HCT116 (cell line): Measurements from ENCODE around the gene ITGAD. TPM values are rescaled to one million over a fixed set of nuclear protein-coding genes. Genes with fewer than 3 reads are reported as not detected.
A peak's percentile ranks its signal among the peaks of the same experiment; 100 is the strongest.

Source experiments
- ATAC-seq: fragments of 200-7000 bp; cut with Tn5 transposase; 2 replicates; pipeline ENCODE4 v1.9.1; 2020; ENCODE audit warnings: mild to moderate bottlenecking, moderate library complexity
- BruUV-seq: library from RNA; stranded (reverse); fragments of 400-500 nt; replicated peaks from 2 replicates; lab custom pipeline; 2021; lab: Mats Ljungman, UMichigan
- CTCF ChIA-PET: fragments of 300-600 bp; sonication (Branson Sonifier 250); formaldehyde crosslinking; loops from one replicate; lab custom pipeline; 2021; ENCODE audit warnings: antibody characterized with exemption; lab: Charles Lee
- POLR2A ChIA-PET: fragments of 300-600, 350-600 bp; sonication (Branson Sonifier 250); formaldehyde crosslinking; loops from one replicate; lab custom pipeline; 2021; ENCODE audit warnings: antibody characterized with exemption; lab: Charles Lee
- RAD21 ChIA-PET, 2 experiments: fragments of 300-600 bp; sonication (Branson Sonifier 250); formaldehyde crosslinking; loops; one replicate each; lab custom pipeline; 2023; ENCODE audit warnings: low total read pairs in 2 of 2; ENCODE audit not compliant: uncharacterized antibody in 2 of 2, unreplicated experiment in 2 of 2, low non-redundant PET in 1 of 2; lab: Charles Lee
- DNase-seq: peaks from one replicate; pipeline ENCODE4 v3.0.0-alpha.2; 2010; ENCODE audit warnings: low read depth, low spot score
- H2AFZ ChIP-seq: fragments of 200-600 bp; shearing (Covaris generic), sonication (generic); 2 replicates; pipeline ENCODE4 v1.6.1; 2017; ENCODE audit warnings: low read depth, mixed run types, mixed read lengths, antibody characterized with exemption, low read length; ENCODE audit not compliant: poor library complexity, severe bottlenecking
- H3K27ac ChIP-seq: 2 replicates; pipeline ENCODE4 v1.5.1; 2012; ENCODE audit warnings: low read depth, low read length
- H3K27me3 ChIP-seq: fragments of 200-600 bp; sonication (generic); 2 replicates; pipeline ENCODE4 v1.6.1; 2016; ENCODE audit warnings: mixed run types, low read length, mixed read lengths; ENCODE audit not compliant: insufficient read depth
- H3K36me3 ChIP-seq, 2 experiments: fragments of 200-500 bp in 1 of 2; fragments of 200-600 bp in 1 of 2; sonication (Bioruptor generic) in 1 of 2; sonication (generic) in 1 of 2; 2 replicates each; pipeline versions ENCODE4 v1.5.1 to v1.6.1; 2014 to 2016; ENCODE audit warnings: low read length in 2 of 2, inconsistent platforms in 1 of 2, mixed read lengths in 1 of 2, mixed run types in 1 of 2; ENCODE audit not compliant: insufficient read depth in 2 of 2, control insufficient read depth in 1 of 2
- H3K4me1 ChIP-seq, 2 experiments: fragments of 200-600 bp in 1 of 2; sonication (generic) in 1 of 2; 2 replicates each; pipeline versions ENCODE4 v1.5.1 to v1.6.1; 2012 to 2017; ENCODE audit warnings: low read length in 2 of 2, inconsistent platforms in 1 of 2, mild to moderate bottlenecking in 1 of 2, mixed read lengths in 1 of 2, mixed run types in 1 of 2, moderate library complexity in 1 of 2; ENCODE audit not compliant: insufficient read depth in 2 of 2, control insufficient read depth in 1 of 2
- H3K4me2 ChIP-seq: fragments of 200-600 bp; sonication (generic); 2 replicates; pipeline ENCODE4 v1.6.1; 2017; ENCODE audit warnings: mixed run types, low read length, mixed read lengths
- H3K4me3 ChIP-seq, 2 experiments: fragments of 200-600 bp in 1 of 2; sonication (generic) in 1 of 2; replicated peaks in 1 of 2; 2 replicates each; pipeline ENCODE4 v1.5.1; 2011 to 2016; ENCODE audit warnings: low read length in 2 of 2, control low read depth in 1 of 2, low read depth in 1 of 2, mild to moderate bottlenecking in 1 of 2, mixed read lengths in 1 of 2, mixed run types in 1 of 2
- H3K79me2 ChIP-seq: fragments of 200-600 bp; sonication (generic); 2 replicates; pipeline ENCODE4 v1.6.1; 2017; ENCODE audit warnings: mild to moderate bottlenecking, mixed run types, low read length, moderate library complexity, mixed read lengths; ENCODE audit not compliant: insufficient read depth
- H3K9ac ChIP-seq: fragments of 200-600 bp; sonication (generic); 2 replicates; pipeline ENCODE4 v1.6.1; 2016; ENCODE audit warnings: low read length, mixed read lengths
- H3K9me2 ChIP-seq: fragments of 200-600 bp; sonication (generic), shearing (Covaris generic); 2 replicates; pipeline ENCODE4 v1.6.1; 2017; ENCODE audit warnings: mixed run types, mild to moderate bottlenecking, moderate library complexity; ENCODE audit not compliant: insufficient read depth
- H3K9me3 ChIP-seq, 2 experiments: fragments of 200-500 bp in 1 of 2; fragments of 200-600 bp in 1 of 2; sonication (Bioruptor generic) in 1 of 2; sonication (generic) in 1 of 2; 2 replicates each; pipeline ENCODE4 v1.6.1; 2014 to 2017; ENCODE audit warnings: low read length in 2 of 2, mixed read lengths in 2 of 2, inconsistent platforms in 1 of 2, low read depth in 1 of 2, mild to moderate bottlenecking in 1 of 2, mixed run types in 1 of 2, moderate library complexity in 1 of 2; ENCODE audit not compliant: control insufficient read depth in 1 of 2, insufficient read depth in 1 of 2
- H4K20me1 ChIP-seq: fragments of 200-600 bp; sonication (generic), shearing (Covaris generic); 2 replicates; pipeline ENCODE4 v1.6.1; 2017; ENCODE audit warnings: mixed run types, mild to moderate bottlenecking, moderate library complexity; ENCODE audit not compliant: insufficient read depth
- ATF3 ChIP-seq: IDR thresholded peaks from 2 replicates; pipeline ENCODE4 v1.6.1; 2012
- CBX3 ChIP-seq: IDR thresholded peaks from 2 replicates; pipeline ENCODE4 v1.6.1; 2012; ENCODE audit warnings: low read depth
- CEBPB ChIP-seq: IDR thresholded peaks from 2 replicates; pipeline ENCODE4 v1.6.1; 2012; ENCODE audit warnings: low read depth
- CTCF ChIP-seq, 3 experiments: fragments of 200-600 bp in 1 of 3; sonication (generic) in 1 of 3; IDR thresholded peaks in 2 of 3; conservative IDR thresholded peaks in 1 of 3; 2 replicates each; pipeline ENCODE4 v1.5.1; 2012 to 2017; ENCODE audit warnings: low read depth in 2 of 3, low read length in 2 of 3, antibody characterized with exemption in 1 of 3, borderline replicate concordance in 1 of 3, control low read depth in 1 of 3, mild to moderate bottlenecking in 1 of 3, mixed read lengths in 1 of 3, mixed run types in 1 of 3, moderate library complexity in 1 of 3; ENCODE audit not compliant: insufficient read depth in 1 of 3
- ELF1 ChIP-seq: IDR thresholded peaks from 2 replicates; pipeline ENCODE4 v1.6.1; 2012; ENCODE audit warnings: low read depth, borderline replicate concordance
- EZH2phosphoT487 ChIP-seq: fragments of 200-600 bp; IDR thresholded peaks from 2 replicates; pipeline ENCODE4 v1.6.1; 2018; ENCODE audit warnings: antibody characterized with exemption, borderline replicate concordance
- POLR2A ChIP-seq: IDR thresholded peaks from 2 replicates; pipeline ENCODE4 v1.7.0; 2011; ENCODE audit warnings: borderline replicate concordance; ENCODE audit not compliant: insufficient read depth, insufficient read length; ENCODE audit errors: extremely low read depth
- POLR2AphosphoS5 ChIP-seq: IDR thresholded peaks from 2 replicates; pipeline ENCODE4 v1.6.1; 2011; ENCODE audit warnings: mild to moderate bottlenecking, low read depth, low read length, moderate library complexity
- RAD21 ChIP-seq: IDR thresholded peaks from 2 replicates; pipeline ENCODE4 v1.6.1; 2012; ENCODE audit warnings: low read depth, mild to moderate bottlenecking
- SIN3A ChIP-seq: IDR thresholded peaks from 2 replicates; pipeline ENCODE4 v1.6.1; 2012; ENCODE audit warnings: low read depth
- SP1 ChIP-seq: IDR thresholded peaks from 2 replicates; pipeline ENCODE4 v1.6.1; 2012; ENCODE audit warnings: low read depth
- intact Hi-C: fragments of 100-400 bp; cut with micrococcal nuclease; formaldehyde crosslinking; loops from 2 replicates; pipeline ENCODE4 v1.10.0; 2022
- total RNA-seq: library from RNA; stranded (reverse); gene quantifications from one replicate; pipeline ENCODE4 v1.2.1, GENCODE V29; 2021; ENCODE audit not compliant: unreplicated experiment

The ITGAD gene
- total RNA-seq, 1 experiment from 2014 or later = 0.12 TPM

- CTCF ChIA-PET = interaction anchor here (1.0 kb wide), 4 partner anchors 12 to 238 kb away, joined by 3 to 32 read pairs (median 8); partner anchors contain the start of gene ARMC5
- peak within 1 kb of the TSS; percentile 98 for H3K4me2 ChIP-seq
- peak within 1 kb of the TSS; percentile 66 to 72 for H3K4me3 ChIP-seq
- no peaks in the 10 kb centered on the region for H4K20me1 ChIP-seq
- H3K27ac ChIP-seq = peak within 1 kb of the TSS; percentile 78
- H3K4me1 ChIP-seq = peaks cover 9 to 28% of the 10 kb centered on the region in 2 experiments
- intact Hi-C loops = loop anchor here (5.0 kb wide), 1 partner anchor 225 kb away; no protein-coding TSS in a partner anchor
- H2AFZ ChIP-seq = peak within 1 kb of the TSS; percentile 94
- H3K9me2 ChIP-seq = no peaks in the 10 kb centered on the region
- H3K9ac ChIP-seq = peak within 1 kb of the TSS; percentile 71
- TF ChIP-seq SP1 = no peak
- no peak for TF ChIP-seq ATF3
- TF ChIP-seq CTCF (IDR thresholded peaks at IDR 0.05 in 2 of 3, conservative IDR thresholded peaks at IDR 0.05 in 1 of 3; ENCODE audit: borderline replicate concordance in 1 of 3, insufficient read depth in 1 of 3, low read depth in 2 of 3, low read length in 2 of 3) = no peak
- TF ChIP-seq EZH2phosphoT487 = no peak
- no peak for TF ChIP-seq SIN3A
- no peak for TF ChIP-seq POLR2A
- TF ChIP-seq CEBPB = no peak
- TF ChIP-seq CBX3 = no peak
- no peak; the same call in 1 of the 2 replicates for TF ChIP-seq POLR2AphosphoS5
- no peak for TF ChIP-seq ELF1
- TF ChIP-seq RAD21 = no peak
- no TSS peak for BruUV-seq
- POLR2A ChIA-PET = interaction anchor here (1.0 to 1.2 kb wide), 2 partner anchors 13 to 16 kb away, joined by 3 to 4 read pairs; partner anchors contain the start of gene ARMC5
- ATAC-seq (peak; percentile 41), DNase-seq (no peak)
- H3K79me2 ChIP-seq = no peaks in the 10 kb centered on the region
- no peaks in the 10 kb centered on the region for H3K27me3 ChIP-seq
- H3K36me3 ChIP-seq = no peaks in the 10 kb centered on the region
- no peaks in the 10 kb centered on the region for H3K9me3 ChIP-seq
- RAD21 ChIA-PET = interaction anchor here in 1 of 2 experiments (0.6 kb wide), 1 partner anchor 235 kb away, joined by 3 read pairs; no protein-coding TSS in a partner anchor
These were observed 79.0 kb downstream of the ITGAD start, which contains the start of gene TGFB1I1 for GRCh38 chr16:31471875-31472708. Gene TGFB1I1 (plus strand): TSS chr16:31472152. CDS start chr16:31472189, 37 bp downstream.
